PC-3 (cell line): ENCODE measurements around the gene GBE1.

ENCODE experiments used
- EZH2phosphoT487 ChIP-seq: fragments of 300-600 bp; sonication (generic); IDR thresholded peaks from 2 replicates; pipeline ENCODE4 v1.6.1; 2018; ENCODE audit warnings: mild to moderate bottlenecking, antibody characterized with exemption, low read length, borderline replicate concordance
- TF ChIP-seq, protein P1 (sequence below): fragments of 300-600 bp; sonication (generic); conservative IDR thresholded peaks from 2 replicates; pipeline ENCODE4 v1.5.1; 2017; ENCODE audit warnings: antibody characterized with exemption, low read depth, mild to moderate bottlenecking, low read length

DNA sequence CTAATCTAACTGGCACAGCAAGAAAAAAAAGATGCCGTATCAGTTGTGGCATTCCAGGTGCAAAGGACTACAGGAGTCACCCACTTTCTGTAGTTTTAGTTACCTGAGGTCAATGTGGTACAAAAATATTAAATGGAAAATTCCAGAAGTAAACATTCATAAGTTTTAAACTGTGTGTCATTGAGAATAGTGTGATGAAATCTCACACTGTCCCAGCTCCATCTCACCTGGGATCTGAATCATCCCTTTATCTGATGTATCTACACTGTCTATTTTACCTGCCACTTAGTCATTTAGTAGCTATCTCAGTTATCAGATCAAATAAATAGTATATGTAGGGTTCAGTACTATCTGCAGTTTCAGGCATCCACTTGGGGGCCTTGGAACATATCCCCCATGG, 26.7 kb downstream of the GBE1 start:
- TF ChIP-seq, protein P1, sequence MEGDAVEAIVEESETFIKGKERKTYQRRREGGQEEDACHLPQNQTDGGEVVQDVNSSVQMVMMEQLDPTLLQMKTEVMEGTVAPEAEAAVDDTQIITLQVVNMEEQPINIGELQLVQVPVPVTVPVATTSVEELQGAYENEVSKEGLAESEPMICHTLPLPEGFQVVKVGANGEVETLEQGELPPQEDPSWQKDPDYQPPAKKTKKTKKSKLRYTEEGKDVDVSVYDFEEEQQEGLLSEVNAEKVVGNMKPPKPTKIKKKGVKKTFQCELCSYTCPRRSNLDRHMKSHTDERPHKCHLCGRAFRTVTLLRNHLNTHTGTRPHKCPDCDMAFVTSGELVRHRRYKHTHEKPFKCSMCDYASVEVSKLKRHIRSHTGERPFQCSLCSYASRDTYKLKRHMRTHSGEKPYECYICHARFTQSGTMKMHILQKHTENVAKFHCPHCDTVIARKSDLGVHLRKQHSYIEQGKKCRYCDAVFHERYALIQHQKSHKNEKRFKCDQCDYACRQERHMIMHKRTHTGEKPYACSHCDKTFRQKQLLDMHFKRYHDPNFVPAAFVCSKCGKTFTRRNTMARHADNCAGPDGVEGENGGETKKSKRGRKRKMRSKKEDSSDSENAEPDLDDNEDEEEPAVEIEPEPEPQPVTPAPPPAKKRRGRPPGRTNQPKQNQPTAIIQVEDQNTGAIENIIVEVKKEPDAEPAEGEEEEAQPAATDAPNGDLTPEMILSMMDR = no peak
- no peak for TF ChIP-seq EZH2phosphoT487
